A549 treated with ZK216348 at 1 μM for 4 hours (cell line): ENCODE results near the gene ZNF436. TPM values are rescaled to one million over a fixed set of nuclear protein-coding genes. Genes with fewer than 3 reads are reported as not detected.

ENCODE experiments used
- total RNA-seq: library from RNA; stranded (reverse); fragments of 200-300 nt; extraction: Qiagen RNA extraction; gene quantifications from 5 replicates; pipeline ENCODE4 v1.2.3, GENCODE V29; 2022; ENCODE audit warnings: low read depth

ZNF436 gene
- 5.1 to 6.7 TPM (median 5.6 TPM) in 5 replicates for total RNA-seq

GRCh38 chr1:23369335-23370013 is at the start of gene ZNF436:
ZNF436 (minus strand) TSS chr1:23369836; CDS start chr1:23368005, 1,831 bp downstream.

GRCh38 chr1:23344111-23344986 is 25.3 kb downstream of the ZNF436 start, which contains the start of gene HNRNPR:
HNRNPR (minus strand) TSS chr1:23344284; CDS start chr1:23341008, 3,276 bp downstream.

Other genes starting within 250 kb of the ZNF436 start
- 19.0 to 28.1 TPM (median 21.0 TPM) in 5 replicates for gene LUZP1, start 201.0 kb downstream of the ZNF436 start, total RNA-seq
- 12.6 to 18.2 TPM (median 15.3 TPM) in 5 replicates for gene HTR1D, start 152.3 kb downstream of the ZNF436 start, total RNA-seq
- gene HNRNPR, start 25.6 kb downstream of the ZNF436 start, total RNA-seq = 164 to 229 TPM (median 176 TPM) in 5 replicates
- 0.42 to 0.72 TPM (median 0.46 TPM) in 4 of 5 replicates, not detected in the other for gene TCEA3, start 54.9 kb upstream of the ZNF436 start, total RNA-seq
- 3.2 to 5.9 TPM (median 5.3 TPM) in 5 replicates for gene ASAP3, start 114.3 kb upstream of the ZNF436 start, total RNA-seq
- 2.1 to 3.5 TPM (median 3.2 TPM) in 5 replicates for gene E2F2, start 161.4 kb upstream of the ZNF436 start, total RNA-seq
- 230 to 501 TPM (median 359 TPM) in 5 replicates for gene ID3, start 189.7 kb upstream of the ZNF436 start, total RNA-seq